Astrocyte (in vitro differentiated cells and primary cell): ENCODE measurements around the gene FZD7. TPM values are rescaled to one million over a fixed set of nuclear protein-coding genes. Genes with fewer than 3 reads are reported as not detected.

Experiments
- DNase-seq: peaks from one replicate; pipeline ENCODE4 v3.0.0-alpha.2; 2010; ENCODE audit warnings: low read depth
- FAIRE-seq: peaks from 2 replicates; lab custom pipeline; 2011; peaks lifted over from hg19 to GRCh38; lab: Jason Lieb, UNC
- H2AFZ ChIP-seq: 2 replicates; pipeline ENCODE4 v1.6.0; 2012; ENCODE audit warnings: low read depth, low read length, inconsistent platforms
- H3K27ac ChIP-seq: 2 replicates; pipeline ENCODE4 v1.5.1; 2011; ENCODE audit warnings: low read depth, low read length, inconsistent platforms
- H3K27me3 ChIP-seq: 2 replicates; pipeline ENCODE4 v1.6.0; 2011; ENCODE audit warnings: low read length, inconsistent platforms; ENCODE audit not compliant: insufficient read depth
- H3K36me3 ChIP-seq: 2 replicates; pipeline ENCODE4 v1.5.1; 2011; ENCODE audit warnings: low read length, inconsistent platforms; ENCODE audit not compliant: insufficient read depth
- H3K4me1 ChIP-seq: 2 replicates; pipeline ENCODE4 v1.5.1; 2011; ENCODE audit warnings: low read length, inconsistent platforms; ENCODE audit not compliant: insufficient read depth
- H3K4me2 ChIP-seq: 2 replicates; pipeline ENCODE4 v1.6.0; 2012; ENCODE audit warnings: low read length, inconsistent platforms
- H3K4me3 ChIP-seq: 2 replicates; pipeline ENCODE4 v1.5.1; 2011; ENCODE audit warnings: low read depth, mild to moderate bottlenecking, low read length, inconsistent platforms; ENCODE audit not compliant: insufficient read depth
- H3K79me2 ChIP-seq: 2 replicates; pipeline ENCODE4 v1.6.0; 2012; ENCODE audit warnings: mild to moderate bottlenecking, low read length, inconsistent platforms; ENCODE audit not compliant: insufficient read depth
- H3K9ac ChIP-seq: 2 replicates; pipeline ENCODE4 v1.6.0; 2012; ENCODE audit warnings: mild to moderate bottlenecking, low read length, inconsistent platforms
- H3K9me3 ChIP-seq: 2 replicates; pipeline ENCODE4 v1.5.1; 2012; ENCODE audit warnings: low read depth, mild to moderate bottlenecking, low read length, inconsistent platforms; ENCODE audit not compliant: insufficient read depth
- H4K20me1 ChIP-seq: 2 replicates; pipeline ENCODE4 v1.6.0; 2012; ENCODE audit warnings: low read length, inconsistent platforms; ENCODE audit not compliant: insufficient read depth
- H3K27ac Mint-ChIP-seq: one replicate; pipeline ENCODE4 v1.8.0; 2021; ENCODE audit warnings: mild to moderate bottlenecking, mixed read lengths; ENCODE audit not compliant: unreplicated experiment
- H3K27me3 Mint-ChIP-seq: one replicate; pipeline ENCODE4 v1.8.0; 2021; ENCODE audit warnings: low read depth, mixed read lengths; ENCODE audit not compliant: unreplicated experiment
- H3K36me3 Mint-ChIP-seq: one replicate; pipeline ENCODE4 v1.8.0; 2021; ENCODE audit warnings: low read depth, mixed read lengths; ENCODE audit not compliant: unreplicated experiment
- H3K4me1 Mint-ChIP-seq: one replicate; pipeline ENCODE4 v1.8.0; 2021; ENCODE audit warnings: low read depth, mixed read lengths; ENCODE audit not compliant: unreplicated experiment
- H3K4me3 Mint-ChIP-seq: one replicate; pipeline ENCODE4 v1.8.0; 2021; ENCODE audit warnings: mild to moderate bottlenecking, moderate library complexity, mixed read lengths; ENCODE audit not compliant: unreplicated experiment
- H3K9me3 Mint-ChIP-seq: one replicate; pipeline ENCODE4 v1.8.0; 2021; ENCODE audit warnings: mild to moderate bottlenecking, mixed read lengths; ENCODE audit not compliant: unreplicated experiment
- EZH2 ChIP-seq: IDR thresholded peaks from 2 replicates; pipeline ENCODE4 v1.6.1; 2012; ENCODE audit warnings: mild to moderate bottlenecking, low read length, inconsistent platforms; ENCODE audit not compliant: insufficient read depth
- total RNA-seq: library from RNA; stranded (reverse); gene quantifications from 2 replicates; pipeline ENCODE4 v1.2.1, GENCODE V29; 2021
- TF ChIP-seq, protein P1 (sequence below): IDR thresholded peaks from 2 replicates; pipeline ENCODE4 v1.5.1; 2011; ENCODE audit warnings: low read depth, mild to moderate bottlenecking, inconsistent platforms, low read length, moderate library complexity; ENCODE audit not compliant: insufficient read depth

FZD7 gene
- total RNA-seq, 1 donor from 2014 or later = 61.5 TPM

DNA sequence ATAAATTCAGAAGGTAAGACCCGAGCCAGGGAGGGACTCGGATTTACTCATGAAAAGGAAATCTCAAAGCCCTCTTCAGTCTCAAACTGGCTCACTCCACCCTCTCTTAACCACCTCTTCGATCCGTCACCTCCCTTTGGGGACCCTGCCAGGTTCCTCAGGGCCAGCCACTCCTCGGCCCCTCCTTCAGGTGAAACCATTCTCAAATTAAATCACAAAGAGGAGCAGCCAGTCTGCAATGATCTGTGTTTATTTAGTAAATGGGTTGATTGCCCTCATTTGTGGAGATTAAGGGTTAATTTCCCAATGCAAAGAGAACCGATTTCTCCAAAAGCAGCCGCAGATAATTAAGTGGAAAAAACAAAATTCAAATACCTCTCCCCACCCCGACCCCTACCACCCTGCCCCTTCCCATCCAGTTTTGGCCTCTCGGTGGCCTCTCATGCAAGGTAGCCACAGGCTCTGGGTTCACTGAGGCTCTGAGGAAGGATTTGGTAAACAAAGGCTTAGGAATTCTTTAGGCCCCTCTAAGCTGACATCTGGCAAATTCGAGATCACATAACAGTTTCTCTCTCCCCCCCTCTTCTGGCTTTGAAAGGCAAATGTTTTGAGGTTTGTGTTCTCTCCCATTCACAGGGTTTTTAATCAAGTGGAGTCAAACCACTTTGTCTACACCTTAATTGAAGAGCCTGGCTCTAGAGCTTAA is 10.3 kb upstream of the FZD7 start:
- Histone ChIP-seq H2AFZ (no peak overlapping the region), H3K4me3 (no peak overlapping the region), H3K27me3 (no peaks in the 10 kb centered on the region), H3K9ac (no peak overlapping the region), H3K9me3 (no peaks in the 10 kb centered on the region), H3K4me2 (no peak overlapping the region), H3K27ac (no peak overlapping the region), H3K36me3 (no peaks in the 10 kb centered on the region), H3K4me1 (no peaks in the 10 kb centered on the region), H4K20me1 (no peaks in the 10 kb centered on the region), H3K79me2 (no peaks in the 10 kb centered on the region)
- no peak overlapping the region for H3K4me3 Mint-ChIP-seq
- DNase-seq (no peak), FAIRE-seq (no peak)
- H3K27me3 Mint-ChIP-seq = peaks cover 14% of the 10 kb centered on the region
- no peaks in the 10 kb centered on the region for H3K36me3 Mint-ChIP-seq
- H3K9me3 Mint-ChIP-seq = no peaks in the 10 kb centered on the region
- H3K4me1 Mint-ChIP-seq = no peaks in the 10 kb centered on the region
- H3K27ac Mint-ChIP-seq = no peak overlapping the region
- TF ChIP-seq, protein P1, sequence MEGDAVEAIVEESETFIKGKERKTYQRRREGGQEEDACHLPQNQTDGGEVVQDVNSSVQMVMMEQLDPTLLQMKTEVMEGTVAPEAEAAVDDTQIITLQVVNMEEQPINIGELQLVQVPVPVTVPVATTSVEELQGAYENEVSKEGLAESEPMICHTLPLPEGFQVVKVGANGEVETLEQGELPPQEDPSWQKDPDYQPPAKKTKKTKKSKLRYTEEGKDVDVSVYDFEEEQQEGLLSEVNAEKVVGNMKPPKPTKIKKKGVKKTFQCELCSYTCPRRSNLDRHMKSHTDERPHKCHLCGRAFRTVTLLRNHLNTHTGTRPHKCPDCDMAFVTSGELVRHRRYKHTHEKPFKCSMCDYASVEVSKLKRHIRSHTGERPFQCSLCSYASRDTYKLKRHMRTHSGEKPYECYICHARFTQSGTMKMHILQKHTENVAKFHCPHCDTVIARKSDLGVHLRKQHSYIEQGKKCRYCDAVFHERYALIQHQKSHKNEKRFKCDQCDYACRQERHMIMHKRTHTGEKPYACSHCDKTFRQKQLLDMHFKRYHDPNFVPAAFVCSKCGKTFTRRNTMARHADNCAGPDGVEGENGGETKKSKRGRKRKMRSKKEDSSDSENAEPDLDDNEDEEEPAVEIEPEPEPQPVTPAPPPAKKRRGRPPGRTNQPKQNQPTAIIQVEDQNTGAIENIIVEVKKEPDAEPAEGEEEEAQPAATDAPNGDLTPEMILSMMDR = no peak
- TF ChIP-seq EZH2 = no peak

DNA sequence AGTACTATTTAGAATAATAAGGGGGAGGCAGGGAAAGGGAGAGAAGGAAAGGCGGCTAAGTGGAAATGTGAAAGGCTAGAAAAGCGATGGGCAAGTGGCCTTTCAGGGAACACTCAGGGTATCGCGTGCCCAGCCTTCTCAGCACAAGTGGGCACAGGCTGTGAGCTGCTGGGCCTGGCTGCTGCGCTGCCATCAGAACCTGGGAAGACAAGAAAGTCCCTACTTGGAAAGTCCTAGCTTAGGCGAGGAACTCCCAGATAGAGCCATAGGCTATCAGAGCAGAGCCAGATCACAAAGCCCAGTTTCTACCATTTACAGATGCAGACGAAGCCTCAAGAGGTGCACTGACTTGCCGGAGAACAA is 9.8 kb upstream of the FZD7 start:
- Mint-ChIP-seq H3K4me3 (no peak overlapping the region), H3K27ac (no peak overlapping the region), H3K36me3 (no peaks in the 10 kb centered on the region), H3K27me3 (peaks cover 14% of the 10 kb centered on the region), H3K9me3 (no peaks in the 10 kb centered on the region), H3K4me1 (no peaks in the 10 kb centered on the region)
- Histone ChIP-seq H3K4me3 (no peak overlapping the region), H3K79me2 (no peaks in the 10 kb centered on the region), H3K9me3 (no peaks in the 10 kb centered on the region), H3K4me1 (no peaks in the 10 kb centered on the region), H3K27ac (no peak overlapping the region), H3K36me3 (no peaks in the 10 kb centered on the region), H3K4me2 (no peak overlapping the region), H2AFZ (no peak overlapping the region), H4K20me1 (no peaks in the 10 kb centered on the region), H3K27me3 (no peaks in the 10 kb centered on the region), H3K9ac (no peak overlapping the region)
- no peak for TF ChIP-seq EZH2
- TF ChIP-seq, protein P1 = no peak
- no peak for DNase-seq
- FAIRE-seq = no peak

DNA sequence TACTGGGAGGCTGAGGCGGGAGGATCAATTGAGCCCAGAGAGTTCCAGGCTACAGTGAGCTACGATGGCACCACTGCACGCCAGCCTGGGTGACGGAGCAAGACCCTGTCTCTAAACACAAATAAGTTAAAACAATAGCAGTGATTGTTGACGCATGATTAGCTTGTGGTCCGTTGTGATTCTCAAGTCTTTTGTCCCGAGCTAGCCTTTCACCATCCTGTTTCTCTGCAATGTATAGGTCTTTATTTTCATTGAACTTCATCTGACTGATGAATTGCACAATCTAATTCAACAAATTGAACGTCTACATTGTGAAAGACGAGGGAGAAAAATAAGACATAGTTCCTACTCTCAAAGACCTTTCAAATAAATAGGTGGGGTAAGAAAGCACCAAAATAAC is 8.8 kb upstream of the FZD7 start:
- Histone ChIP-seq H3K4me2 (no peak overlapping the region), H3K27me3 (no peaks in the 10 kb centered on the region), H2AFZ (no peak overlapping the region), H3K79me2 (no peaks in the 10 kb centered on the region), H3K9ac (no peak overlapping the region), H4K20me1 (no peaks in the 10 kb centered on the region), H3K36me3 (no peaks in the 10 kb centered on the region), H3K4me3 (no peak overlapping the region), H3K27ac (no peak overlapping the region), H3K4me1 (no peaks in the 10 kb centered on the region), H3K9me3 (no peaks in the 10 kb centered on the region)
- no peak overlapping the region for H3K4me3 Mint-ChIP-seq
- H3K9me3 Mint-ChIP-seq = no peaks in the 10 kb centered on the region
- H3K27ac Mint-ChIP-seq = no peak overlapping the region
- FAIRE-seq (no peak), DNase-seq (no peak)
- no peaks in the 10 kb centered on the region for H3K36me3 Mint-ChIP-seq
- no peaks in the 10 kb centered on the region for H3K4me1 Mint-ChIP-seq
- peaks cover 14% of the 10 kb centered on the region for H3K27me3 Mint-ChIP-seq
- no peak for TF ChIP-seq EZH2
- TF ChIP-seq, protein P1 = no peak
